Prostate gland (tissue), 2 donors: Measurements from ENCODE around the gene PSMA7.

Source experiments
- POLR2A ChIP-seq: fragments of 450-650 bp; IDR thresholded peaks from one replicate; pipeline ENCODE4 v1.6.1; 2016; ENCODE audit warnings: antibody characterized with exemption, mild to moderate bottlenecking
- TF ChIP-seq, protein P1 (sequence below), 4 experiments: fragments of 200-600 bp in 2 of 4; fragments of 450-650 bp in 2 of 4; sonication (generic) in 2 of 4; IDR thresholded peaks; 1 replicate in 3 of 4; 2 replicates in 1 of 4; pipeline ENCODE4 v1.5.1; 2016 to 2019; ENCODE audit warnings: antibody characterized with exemption in 4 of 4, mild to moderate bottlenecking in 2 of 4, moderate library complexity in 2 of 4

- no peak for TF ChIP-seq POLR2A
- TF ChIP-seq, protein P1, sequence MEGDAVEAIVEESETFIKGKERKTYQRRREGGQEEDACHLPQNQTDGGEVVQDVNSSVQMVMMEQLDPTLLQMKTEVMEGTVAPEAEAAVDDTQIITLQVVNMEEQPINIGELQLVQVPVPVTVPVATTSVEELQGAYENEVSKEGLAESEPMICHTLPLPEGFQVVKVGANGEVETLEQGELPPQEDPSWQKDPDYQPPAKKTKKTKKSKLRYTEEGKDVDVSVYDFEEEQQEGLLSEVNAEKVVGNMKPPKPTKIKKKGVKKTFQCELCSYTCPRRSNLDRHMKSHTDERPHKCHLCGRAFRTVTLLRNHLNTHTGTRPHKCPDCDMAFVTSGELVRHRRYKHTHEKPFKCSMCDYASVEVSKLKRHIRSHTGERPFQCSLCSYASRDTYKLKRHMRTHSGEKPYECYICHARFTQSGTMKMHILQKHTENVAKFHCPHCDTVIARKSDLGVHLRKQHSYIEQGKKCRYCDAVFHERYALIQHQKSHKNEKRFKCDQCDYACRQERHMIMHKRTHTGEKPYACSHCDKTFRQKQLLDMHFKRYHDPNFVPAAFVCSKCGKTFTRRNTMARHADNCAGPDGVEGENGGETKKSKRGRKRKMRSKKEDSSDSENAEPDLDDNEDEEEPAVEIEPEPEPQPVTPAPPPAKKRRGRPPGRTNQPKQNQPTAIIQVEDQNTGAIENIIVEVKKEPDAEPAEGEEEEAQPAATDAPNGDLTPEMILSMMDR (IDR thresholded peaks at IDR 0.05), result no peak
Measured at GRCh38 chr20:62151225-62151624, 8.0 kb upstream of the PSMA7 start.
